Activated CD4-positive, CD25-positive, alpha-beta regulatory T cell treated with anti-CD3 and anti-CD28 coated beads, Interleukin-2, amount 50 U/mL, for 72 hours (primary cell): ENCODE measurements around the gene ROR1.

Source experiments
- DNase-seq: peaks from one replicate; pipeline ENCODE4 v3.0.0; 2021

ROR1 gene

DNA sequence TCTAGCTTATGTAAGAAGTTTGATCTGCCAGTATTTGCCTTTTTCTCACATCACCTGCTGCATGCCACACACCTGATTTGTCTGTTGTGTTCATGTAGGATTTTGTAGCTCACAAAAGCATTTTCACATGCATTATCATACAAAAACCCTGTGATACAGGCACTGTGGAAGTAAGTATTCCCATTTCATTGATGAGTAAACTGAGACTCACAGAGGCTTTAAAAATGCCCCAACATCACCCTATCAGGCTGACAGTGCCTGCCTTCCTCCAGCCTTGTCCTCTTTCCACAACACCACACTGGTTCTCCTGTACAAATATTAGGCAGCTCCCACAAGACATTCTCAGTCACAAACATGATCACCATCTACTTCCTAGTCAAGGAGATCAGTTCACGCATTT is 343.7 kb downstream of the ROR1 start:
- no peak for DNase-seq

DNA sequence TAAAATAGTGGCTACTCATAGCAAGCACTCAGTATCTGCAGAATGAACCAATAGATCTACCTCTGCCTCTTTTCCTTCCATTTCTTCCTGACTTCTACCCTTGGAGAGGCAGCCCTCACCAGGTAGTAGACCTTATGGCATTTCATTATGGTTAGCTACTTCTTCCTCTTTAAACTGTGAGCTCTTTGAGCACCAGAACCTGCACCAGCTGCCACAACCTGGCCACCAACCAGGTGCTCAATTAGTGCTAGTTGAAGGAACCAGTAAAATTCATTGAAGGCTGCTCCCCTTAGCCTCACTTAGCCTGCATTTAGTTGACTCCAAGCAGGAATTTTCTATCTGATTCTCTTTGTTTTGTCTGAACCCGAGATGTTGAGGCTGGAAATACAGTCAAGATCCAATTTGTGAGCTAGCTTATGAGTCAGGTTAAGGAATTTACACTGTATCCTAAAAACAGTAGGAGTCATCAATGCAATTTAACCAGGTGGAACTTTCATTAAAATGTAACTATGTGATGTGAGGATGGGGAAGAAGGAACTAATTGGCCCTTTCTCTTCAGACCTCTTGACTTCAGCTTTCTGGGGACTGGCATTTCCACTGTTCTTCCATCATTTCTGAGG is 348.1 kb downstream of the ROR1 start:
- DNase-seq: no peak

DNA sequence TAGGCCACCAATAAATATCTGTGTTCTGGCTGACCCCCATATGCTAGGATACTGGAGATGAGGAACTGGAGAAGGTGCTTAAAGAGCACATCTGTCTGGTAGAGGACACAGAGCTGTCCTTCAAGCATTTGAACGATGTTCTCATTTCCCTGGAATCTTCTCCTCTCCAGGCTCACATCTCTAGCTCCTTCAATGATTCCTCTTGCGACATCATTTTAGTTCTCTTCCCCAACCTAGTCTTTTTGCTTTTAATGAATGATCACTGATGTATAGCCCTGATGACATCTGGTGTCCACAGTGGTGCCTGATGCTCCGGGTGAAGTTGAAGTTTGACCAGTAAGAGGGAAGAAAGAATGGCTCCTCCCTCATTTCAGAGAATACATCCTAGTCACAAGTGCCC is 348.8 kb downstream of the ROR1 start:
- DNase-seq: no peak

DNA sequence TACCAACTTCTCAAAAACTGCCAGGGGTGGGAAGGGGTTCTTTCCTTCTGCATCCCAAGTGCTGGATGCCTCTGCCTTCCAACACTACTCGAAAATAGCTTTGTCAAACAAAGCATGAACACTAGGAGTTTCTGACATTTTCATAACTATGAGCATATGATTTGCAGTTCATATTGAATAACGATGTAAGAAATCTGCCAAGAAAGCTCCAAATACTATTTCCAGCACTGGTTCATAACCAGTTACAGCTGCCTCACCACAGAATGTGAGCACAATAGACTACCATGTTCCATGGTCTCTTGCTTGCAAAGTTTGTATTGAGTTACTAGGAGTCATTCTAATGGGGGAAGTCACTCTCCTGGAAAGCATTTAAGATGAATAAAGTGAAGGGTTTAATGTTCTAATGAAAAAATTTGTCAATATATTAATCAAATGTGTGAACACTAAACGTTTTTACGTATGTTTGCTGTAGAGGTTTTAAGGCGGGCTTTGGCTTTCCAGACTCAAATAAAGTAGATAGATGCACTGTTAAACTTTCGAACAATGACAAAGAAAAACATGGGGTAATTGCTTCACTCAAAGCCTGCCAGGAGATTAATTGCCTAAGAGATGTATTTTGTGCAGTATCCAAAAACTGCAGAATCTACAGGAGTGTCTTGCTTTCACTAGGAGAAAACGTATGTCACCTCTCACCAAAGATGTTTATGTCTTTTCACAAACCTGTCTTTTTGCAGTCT is 351.1 kb downstream of the ROR1 start:
- no peak for DNase-seq

DNA sequence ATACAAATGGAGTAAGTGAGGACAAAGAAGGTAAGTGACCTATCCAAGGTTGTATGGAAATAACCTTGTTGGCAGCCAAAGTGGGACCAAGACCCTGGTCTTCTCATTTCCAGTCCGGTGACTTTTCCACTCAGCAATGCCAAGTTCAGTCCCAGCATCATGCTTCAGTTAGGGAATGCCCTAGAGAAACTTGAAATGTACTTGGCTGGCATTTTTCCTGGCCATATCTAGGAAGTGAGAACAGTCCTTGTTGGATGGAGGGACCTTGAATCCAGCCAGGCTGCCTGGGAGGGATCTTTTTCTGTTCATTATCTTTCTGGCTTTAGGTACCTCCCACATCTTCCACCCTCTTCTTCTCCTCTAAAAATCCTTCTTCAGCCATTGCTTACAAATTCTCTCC is 352.8 kb downstream of the ROR1 start:
- no peak for DNase-seq

DNA sequence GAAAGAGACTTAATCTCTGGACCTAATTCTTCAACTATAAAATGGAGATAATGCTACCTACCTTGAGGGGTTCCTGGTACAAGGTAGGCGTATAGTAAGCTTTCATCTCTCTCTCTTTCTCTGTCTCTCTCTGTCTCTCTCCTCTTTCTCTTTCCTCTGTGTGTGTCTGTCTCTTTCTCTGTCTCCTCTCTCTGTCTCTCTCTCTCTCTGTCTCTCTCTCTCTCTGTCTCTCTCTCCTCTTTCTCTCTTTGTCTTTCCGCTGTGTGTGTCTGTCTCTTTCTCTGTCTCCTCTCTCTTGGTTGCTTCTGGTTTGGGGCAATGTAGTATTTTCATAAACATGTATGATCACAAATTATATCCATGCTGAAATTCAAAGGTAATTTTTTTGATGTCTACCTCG is 353.5 kb downstream of the ROR1 start:
- no peak for DNase-seq

DNA sequence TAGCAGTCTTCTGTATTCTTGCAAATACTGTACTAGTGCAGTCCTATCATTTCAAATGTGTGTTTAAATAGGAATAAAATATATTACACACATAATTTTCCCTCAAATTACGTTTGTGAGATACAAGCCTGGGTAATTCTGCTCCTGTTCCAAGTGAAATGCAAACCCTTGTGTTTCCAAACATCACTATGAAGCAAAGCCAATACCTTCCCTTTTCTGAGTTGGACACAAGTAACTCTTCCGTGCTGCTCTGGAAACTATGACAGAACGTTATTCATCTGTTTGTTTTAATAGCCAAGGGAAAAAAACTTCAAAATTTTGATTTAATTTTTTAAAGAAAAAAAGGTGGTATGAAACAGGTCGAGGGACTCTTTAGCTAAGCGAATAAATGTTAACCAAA is 355.9 kb downstream of the ROR1 start:
- DNase-seq: no peak

DNA sequence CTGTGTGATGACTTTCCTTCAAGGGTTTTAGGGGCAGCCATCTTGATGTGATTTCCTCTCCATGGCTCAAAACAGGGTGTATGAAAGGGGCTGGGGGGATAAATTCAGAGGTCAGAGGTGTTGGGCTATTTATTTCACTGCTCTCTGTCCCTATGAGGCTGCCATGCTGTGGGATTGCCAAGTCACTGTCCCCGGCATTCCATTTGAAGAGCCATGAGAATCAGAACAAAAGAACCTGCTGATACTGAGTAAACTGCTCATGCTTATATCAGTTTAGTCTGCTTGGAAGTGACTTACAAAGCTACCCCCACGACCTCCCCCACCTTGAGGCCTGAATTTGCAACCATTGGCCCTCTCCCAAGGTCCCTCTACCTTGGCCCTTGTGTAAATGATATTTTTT is 357.3 kb downstream of the ROR1 start:
- DNase-seq: no peak

DNA sequence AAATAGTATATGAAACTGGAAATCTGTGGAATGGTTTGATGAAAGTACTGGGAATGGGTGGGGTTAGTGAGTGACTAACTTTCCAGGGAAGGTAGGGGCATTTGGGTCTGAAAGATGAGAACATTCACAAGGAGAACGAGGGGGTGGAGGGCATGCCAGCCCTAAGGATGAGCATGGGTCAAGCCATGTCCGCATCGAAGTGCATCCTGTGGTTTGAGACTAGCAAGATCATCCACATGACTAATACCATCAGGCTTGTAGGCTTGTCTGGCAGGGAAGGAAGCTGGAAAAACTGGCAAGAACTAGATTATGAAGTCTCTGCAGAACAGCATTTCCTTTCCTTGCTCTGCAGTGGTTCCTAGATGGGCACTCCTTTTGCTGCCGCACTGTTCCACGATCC is 359.2 kb downstream of the ROR1 start:
- DNase-seq: no peak

DNA sequence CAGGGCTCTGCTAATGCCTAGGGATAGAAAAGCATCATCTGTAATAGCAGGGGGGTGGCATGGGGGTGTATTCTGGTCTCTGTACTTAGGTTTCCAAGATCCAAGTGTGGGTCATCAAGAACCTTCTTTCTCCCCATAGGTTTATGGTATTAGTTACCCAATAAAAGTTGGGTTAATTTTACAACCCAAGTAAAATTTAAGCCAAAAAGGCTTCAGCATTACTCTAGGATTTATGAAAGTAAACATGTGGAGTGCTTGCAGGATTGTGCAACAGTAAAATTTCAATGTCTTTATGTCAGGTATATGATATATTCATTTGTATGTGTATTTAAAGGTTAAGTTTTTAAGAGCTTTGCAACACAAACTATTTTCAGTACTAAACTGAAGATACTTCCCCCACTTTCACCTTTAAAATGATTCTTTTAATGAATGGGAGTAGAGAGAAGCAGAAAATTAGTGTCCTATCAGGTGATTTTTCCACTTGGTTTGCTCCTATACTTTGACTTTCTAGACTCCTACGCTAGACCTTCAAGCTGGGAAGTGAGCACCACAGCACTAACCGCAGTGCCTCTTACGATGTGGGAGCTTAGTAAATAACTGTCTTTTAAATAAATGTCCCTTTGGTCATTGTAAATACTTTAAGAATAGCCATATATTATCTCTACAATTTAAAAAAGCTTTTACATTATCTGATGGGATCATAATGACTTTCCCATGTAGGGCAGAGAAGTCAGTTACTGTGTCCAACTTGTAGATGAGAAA is 361.8 kb downstream of the ROR1 start:
- no peak for DNase-seq

DNA sequence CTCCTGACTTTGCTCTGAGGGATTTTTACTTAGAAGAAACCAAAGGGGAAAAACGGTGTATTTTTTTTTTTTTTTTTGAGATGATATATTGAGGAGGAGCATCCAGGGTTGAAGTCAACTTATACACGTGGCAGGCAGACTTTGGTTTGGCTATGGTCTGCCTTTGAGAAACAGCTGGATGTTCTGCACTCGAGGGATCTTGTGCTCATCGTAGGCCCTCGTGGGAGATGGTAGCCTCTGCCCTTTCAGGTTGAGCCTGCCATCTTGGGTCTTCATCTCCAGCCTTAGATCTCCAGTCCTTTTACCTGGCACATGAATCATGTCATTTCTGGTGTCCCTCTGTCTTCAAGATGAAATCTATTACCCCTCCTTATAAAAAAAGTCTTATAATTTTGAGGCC is 362.5 kb downstream of the ROR1 start:
- DNase-seq: no peak

DNA sequence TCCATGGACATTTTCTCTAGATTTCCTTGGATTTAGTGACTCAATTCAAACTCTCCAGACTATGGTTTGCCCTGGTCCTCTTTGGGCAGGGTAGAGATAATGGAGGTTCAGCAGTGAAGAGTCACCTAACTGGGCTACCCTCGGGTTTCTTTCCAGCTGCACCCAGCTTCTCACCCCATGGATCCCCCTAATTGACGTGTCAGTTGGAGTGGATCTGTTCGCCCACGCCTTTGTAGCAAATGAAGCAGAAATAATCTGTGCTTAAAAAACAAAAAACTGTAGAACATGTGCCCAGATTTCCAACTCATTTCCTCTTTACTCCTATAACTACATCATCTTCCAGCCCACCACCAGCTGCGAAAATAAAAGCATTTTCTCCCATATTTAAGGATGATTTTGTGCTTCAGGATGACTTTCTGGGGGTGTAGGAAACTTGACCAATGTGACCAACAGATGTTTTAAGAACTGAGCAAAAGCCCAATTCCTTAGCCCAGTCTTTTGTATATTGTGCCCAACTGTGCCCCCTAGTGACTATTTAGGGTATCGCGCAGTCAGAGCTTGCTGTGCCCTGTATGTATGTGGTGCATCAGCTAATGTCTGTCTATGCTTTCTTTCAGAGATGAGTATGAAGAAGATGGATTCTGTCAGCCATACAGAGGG is 363.1 kb downstream of the ROR1 start:
- DNase-seq: peak; percentile 73

DNA sequence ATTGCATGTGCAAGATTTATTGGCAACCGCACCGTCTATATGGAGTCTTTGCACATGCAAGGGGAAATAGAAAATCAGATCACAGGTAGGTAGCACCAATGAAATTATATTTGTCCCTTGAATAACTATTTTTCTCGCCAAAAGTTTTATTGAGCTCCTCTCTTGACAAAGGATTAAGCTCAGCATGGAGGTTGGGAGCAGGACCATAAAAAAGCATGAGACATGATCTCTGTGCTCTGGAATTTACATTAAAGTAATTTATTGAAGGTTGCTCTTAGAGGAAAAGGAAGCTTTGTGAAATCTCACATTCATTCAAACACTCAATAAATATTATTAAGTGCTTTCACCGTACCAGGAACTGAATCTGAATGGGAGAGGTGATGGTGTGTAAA is 363.6 kb downstream of the ROR1 start:
- no peak for DNase-seq

DNA sequence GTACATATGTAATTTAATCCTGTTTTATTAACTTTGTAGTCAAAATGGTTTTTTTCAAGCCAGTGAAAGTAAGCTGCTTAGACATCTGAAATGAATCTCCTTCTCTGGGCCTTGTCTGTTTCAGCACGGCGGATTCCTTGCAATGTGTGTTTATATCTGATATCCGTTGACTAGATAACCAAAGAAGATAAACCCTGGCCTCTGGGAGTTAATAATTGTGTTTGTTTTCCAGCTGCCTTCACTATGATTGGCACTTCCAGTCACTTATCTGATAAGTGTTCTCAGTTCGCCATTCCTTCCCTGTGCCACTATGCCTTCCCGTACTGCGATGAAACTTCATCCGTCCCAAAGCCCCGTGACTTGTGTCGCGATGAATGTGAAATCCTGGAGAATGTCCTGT is 366.1 kb downstream of the ROR1 start:
- no peak for DNase-seq

DNA sequence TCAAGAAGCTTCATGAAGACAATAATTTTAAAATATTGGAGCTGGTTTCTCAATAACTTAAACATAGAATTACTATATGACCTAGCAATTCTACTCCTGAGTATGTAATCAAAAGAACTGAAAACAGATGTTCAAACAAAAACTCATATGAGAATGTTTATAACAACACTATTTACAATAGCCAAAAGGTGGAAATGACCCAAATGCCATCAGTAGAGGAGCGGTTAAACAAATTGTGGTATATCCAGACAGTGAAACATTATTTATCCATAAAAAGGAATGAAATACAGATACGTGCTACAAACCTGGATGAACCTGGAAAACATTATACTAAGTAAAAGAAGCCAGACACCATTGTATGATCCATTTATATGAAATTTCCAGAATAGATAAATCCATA is 366.8 kb downstream of the ROR1 start:
- no peak for DNase-seq

DNA sequence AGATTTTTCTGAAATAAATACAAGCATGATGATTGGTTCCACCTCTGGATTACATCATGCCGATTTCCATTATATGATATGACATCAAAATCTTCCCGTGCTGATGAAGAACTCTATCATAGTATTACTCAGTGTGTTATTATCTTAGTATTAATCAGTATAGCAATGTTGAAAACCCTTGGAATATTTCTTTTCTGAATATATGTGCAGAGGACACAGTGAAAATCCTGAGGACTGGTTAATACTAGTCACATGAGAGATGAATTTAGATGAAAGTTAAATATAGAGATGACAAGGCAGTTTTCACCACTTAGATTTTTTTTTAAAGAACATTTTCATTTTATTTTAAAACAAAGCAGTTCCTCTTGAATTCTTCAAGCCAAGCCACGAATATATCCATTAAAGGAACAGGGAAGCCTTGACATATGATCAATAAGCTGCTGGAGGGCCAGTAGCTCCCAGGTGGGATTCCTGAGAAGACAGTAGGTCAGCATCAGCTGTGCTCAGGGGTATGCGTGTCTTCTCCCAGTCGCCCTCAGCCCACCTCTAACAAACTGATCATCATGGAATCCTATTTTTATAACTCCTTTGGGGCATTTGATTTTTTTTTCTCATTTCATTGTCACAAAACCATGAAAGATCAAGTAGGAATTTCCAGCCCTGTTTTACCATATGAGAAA is 373.4 kb downstream of the ROR1 start:
- no peak for DNase-seq

DNA sequence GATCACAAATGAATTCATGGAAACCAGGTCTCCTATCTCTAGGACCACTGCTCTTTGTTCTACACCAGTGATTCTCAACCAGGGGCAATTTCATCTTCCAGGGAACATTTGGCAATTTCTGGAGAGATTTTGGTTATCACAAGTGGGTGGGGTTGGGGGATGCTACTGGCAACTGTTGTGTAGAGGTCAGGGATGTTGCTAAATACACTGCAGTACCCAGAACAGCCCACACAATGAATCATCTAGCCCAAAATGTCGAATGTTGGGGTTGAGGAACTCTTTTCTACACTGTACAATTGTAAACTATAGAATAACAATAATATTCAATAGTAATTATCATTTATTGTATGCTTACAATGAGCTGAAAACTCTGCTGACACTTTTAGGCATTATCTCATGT is 373.9 kb downstream of the ROR1 start:
- no peak for DNase-seq

DNA sequence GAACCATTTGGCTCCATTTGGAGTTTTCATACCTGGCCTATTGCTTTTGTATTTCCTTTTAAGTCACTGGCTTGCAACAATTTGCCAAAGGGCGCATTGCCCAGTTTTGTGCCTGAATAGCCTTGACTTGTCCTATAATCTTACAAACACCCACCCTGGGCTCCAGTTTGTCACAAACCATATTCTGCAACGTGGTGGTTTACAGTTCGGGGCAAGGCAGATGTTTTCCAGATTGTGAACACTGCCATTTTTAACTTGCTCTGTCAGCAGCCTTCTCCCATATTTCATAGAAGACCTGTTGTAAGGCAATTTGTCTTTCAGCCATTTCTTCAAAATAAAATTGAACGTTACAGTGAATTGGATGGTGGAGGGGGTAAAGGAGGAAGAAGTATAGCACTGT is 376.4 kb downstream of the ROR1 start:
- DNase-seq: no peak

DNA sequence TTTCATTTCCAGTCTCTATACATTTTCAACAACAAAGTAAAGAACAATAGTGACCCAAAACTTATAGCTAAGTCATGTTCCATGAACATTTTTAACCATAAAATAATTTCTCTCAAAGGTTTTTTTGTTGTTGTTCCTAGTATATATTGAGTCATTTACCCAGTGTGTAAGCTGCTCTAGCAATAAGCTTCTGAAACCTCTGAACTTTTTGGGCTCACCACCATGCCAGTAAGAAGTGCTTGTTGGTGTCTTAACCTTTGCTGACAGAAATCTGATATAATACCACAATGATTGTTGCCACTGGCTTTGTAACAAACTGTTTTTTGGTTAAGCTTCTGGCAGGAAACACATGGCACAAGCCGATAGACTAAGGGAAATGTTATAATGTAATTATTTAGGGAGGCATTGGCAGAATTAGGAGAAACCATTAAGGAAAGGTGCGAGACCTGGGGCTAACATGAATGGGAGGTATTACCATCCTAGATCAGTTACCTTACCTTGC is 377.0 kb downstream of the ROR1 start:
- no peak for DNase-seq

DNA sequence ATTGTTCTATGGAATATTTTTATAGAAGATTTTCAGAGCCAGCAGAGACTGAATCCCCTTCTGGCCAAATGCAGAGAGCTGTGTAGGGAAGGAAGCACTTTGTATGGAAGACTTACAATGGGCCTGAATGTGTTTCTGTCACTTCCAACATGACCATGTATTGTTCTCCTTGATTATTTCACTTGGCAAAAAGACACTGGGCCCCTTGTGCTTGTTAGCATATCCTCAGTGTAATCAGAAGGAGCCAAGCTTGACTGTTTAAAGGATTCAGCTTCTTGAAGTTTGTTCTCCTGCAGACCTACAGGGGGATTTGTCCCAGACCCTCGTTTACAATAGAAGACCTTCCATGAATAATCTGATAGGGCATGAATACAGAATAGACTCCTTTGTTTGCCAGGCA is 381.5 kb downstream of the ROR1 start:
- no peak for DNase-seq

DNA sequence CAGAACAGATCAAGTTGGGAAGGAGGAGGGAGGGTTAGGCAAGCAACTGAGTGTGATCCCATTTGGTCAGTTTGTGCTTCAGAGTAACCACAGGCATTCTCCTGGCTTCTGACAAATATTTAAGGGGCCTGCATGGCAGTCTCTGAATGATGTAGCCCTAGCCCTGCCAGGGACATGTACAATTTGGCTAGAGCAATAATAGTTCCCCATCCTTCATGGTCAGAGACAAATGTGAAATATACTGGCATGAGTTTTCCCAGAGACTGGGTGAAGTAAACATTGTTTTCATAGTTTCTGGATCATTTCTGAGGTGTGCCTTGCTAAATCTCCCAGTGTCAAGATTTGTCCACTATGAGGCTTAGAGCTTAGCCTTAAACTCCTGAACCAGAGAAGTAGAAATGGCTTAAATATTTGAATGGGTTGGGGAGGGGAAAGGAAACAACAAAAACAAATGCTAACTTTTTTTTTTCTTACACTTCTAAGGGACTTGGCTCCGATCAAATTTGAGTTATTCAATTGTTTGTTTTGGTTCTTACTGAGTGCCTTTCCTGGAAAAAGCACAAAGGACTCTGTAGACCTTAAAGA is 387.6 kb downstream of the ROR1 start:
- no peak for DNase-seq

DNA sequence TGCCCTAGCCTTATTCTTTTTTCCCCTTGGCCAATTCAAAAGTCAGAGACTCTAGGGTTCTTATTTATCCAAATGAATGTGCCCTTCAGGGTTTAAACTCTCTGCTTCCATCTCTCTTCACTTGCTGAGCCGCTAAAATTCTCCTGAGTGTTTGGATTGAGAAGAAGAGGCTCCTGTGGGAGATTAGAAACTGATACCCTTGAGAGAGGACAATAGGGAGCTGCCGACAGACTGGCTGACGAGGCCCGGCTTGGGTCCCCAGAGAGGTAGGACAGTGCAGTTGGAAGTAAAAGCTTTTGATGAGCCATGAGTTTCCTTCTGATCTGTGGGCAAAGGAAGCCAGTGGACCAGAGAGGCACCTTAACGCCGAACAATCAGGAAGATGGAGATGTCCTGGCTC is 388.3 kb downstream of the ROR1 start:
- DNase-seq: no peak

DNA sequence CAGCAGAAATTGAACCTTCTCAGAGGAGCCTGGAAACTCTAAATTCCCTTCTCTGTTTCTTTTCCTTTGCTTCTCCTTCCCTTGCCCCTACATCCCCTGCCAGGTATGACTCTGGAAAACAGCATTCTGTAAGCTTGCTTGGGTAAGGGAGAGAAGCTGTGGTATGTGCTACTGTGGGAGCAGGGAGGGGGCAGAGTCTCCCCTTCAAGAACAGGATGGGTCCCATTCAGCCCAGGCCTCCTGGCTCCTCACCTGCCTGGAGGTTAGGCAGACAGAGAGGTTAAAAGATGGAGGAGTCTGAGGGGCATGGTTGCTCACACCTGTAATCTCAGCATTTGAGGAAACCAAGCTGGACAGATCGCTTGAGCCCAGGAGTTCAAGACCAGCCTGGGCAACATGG is 389.0 kb downstream of the ROR1 start:
- DNase-seq: no peak
